Neural progenitor cell (in vitro differentiated cells): ENCODE results near the gene GKN1.

Source experiments
- CTCF ChIP-seq: fragments of 200-600 bp; sonication (generic); IDR thresholded peaks from 2 replicates; pipeline ENCODE4 v1.5.1; 2017; ENCODE audit warnings: antibody characterized with exemption, mild to moderate bottlenecking
- EZH2 ChIP-seq: fragments of 200-600 bp; sonication (generic); IDR thresholded peaks from 2 replicates; pipeline ENCODE4 v1.6.1; 2017; ENCODE audit warnings: antibody characterized with exemption, mild to moderate bottlenecking, moderate library complexity

GRCh38 chr2:68995916-68996315, 21.5 kb downstream of the GKN1 start:
- TF ChIP-seq CTCF (no peak), EZH2 (no peak)
